ENCODE measurements around the gene SAYSD1.

DNA sequence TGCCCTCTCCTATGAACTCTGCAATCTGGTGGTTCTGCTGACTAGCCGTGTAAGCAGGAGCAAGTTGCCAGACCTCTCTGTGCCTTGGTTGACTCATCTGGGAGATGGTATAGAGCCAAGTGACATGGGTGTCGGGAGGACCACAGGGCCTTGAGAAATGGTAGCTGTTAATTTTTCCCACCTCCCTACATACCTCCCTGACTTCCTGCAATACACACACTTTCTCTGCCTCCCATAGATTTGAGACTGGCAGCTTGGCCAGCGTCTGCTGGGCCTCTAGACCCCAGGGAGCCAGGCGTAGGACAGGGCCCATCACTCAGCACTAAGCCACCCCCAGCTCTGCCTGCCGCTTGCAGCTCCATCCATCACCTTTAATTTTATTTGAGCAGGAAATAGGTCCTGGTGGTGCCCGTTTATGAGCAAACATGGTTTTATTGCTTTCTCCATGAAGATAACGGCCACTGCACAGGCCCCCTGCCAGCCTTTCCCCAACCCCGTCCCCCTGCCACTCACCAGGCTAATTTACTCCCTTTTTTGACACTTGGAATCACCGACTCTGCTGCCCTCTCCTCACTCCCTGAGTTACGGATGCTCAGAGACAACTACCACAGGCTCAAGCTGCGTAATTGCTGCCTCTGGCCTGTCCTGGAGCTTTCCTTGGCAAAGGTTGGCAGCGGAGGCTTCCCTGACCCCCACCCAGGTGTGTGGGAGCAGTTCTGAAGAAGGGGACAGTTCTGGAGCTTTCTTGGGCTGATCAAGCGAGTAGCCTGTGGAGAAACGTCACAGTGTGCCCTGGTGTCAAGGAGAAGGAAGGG, 55.3 kb downstream of the SAYSD1 start:
- TF ChIP-seq EZH2 (IDR thresholded peaks at IDR 0.05; ENCODE audit: borderline replicate concordance) (no peak), EZH2phosphoT487 (IDR thresholded peaks at IDR 0.05; ENCODE audit: low read depth, severe bottlenecking, unreplicated experiment) (no peak)
- TF ChIP-seq, protein P1, sequence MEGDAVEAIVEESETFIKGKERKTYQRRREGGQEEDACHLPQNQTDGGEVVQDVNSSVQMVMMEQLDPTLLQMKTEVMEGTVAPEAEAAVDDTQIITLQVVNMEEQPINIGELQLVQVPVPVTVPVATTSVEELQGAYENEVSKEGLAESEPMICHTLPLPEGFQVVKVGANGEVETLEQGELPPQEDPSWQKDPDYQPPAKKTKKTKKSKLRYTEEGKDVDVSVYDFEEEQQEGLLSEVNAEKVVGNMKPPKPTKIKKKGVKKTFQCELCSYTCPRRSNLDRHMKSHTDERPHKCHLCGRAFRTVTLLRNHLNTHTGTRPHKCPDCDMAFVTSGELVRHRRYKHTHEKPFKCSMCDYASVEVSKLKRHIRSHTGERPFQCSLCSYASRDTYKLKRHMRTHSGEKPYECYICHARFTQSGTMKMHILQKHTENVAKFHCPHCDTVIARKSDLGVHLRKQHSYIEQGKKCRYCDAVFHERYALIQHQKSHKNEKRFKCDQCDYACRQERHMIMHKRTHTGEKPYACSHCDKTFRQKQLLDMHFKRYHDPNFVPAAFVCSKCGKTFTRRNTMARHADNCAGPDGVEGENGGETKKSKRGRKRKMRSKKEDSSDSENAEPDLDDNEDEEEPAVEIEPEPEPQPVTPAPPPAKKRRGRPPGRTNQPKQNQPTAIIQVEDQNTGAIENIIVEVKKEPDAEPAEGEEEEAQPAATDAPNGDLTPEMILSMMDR (IDR thresholded peaks at IDR 0.05; ENCODE audit: poor library complexity): no peak

All from hepatocyte (in vitro differentiated cells).